ENCODE measurements around the gene UCN. TPM values are rescaled to one million over a fixed set of nuclear protein-coding genes. Genes with fewer than 3 reads are reported as not detected.

Gene UCN
- total and polyA plus RNA-seq, 2 donors (not counting 1 experiment from before 2014, with no cell fraction given) = 3.6 to 4.5 TPM

DNA sequence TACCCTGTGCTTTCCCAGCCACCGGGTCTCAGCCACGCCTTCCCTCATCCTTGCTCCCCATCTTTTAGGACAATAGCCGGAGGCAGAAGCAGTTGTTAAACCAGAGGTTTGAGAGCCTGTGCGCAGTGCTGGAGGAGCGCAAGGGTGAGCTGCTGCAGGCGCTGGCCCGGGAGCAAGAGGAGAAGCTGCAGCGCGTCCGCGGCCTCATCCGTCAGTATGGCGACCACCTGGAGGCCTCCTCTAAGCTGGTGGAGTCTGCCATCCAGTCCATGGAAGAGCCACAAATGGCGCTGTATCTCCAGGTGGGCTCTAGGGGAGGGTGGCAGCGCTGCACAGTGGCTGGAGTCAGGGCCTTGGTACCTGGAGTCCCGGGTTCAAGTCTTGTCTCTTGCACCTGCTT lies 2.7 kb downstream of the UCN start:
- ATAC-seq (ENCODE audit: low read depth) (no peak), DNase-seq (no peak)
- H3K4me1 Mint-ChIP-seq = peaks cover 11% of the 10 kb centered on the region
- peaks cover 0 to 7% (median 0%) of the 10 kb centered on the region in 3 donors for H3K9me3 ChIP-seq (ENCODE audit: control extremely low read depth in 1 of 3, control insufficient read depth in 2 of 3, insufficient read depth in 1 of 3, low read length in 2 of 3)
- no peak overlapping the region for H2AFZ ChIP-seq (ENCODE audit: insufficient read depth, low read depth, low read length, poor library complexity, severe bottlenecking)
- no peak overlapping the region for H3K27ac Mint-ChIP-seq
- H3K27me3 ChIP-seq (replicated peaks in 1 of 4; ENCODE audit: control extremely low read depth in 1 of 4, control insufficient read depth in 3 of 4, insufficient read depth in 4 of 4, low read length in 3 of 4) = peaks cover 0 to 29% (median 9%) of the 10 kb centered on the region in 4 experiments
- intact Hi-C loops (cut with micrococcal nuclease) = no loop called here
- POLR2A ChIA-PET = no interaction called here
- peak overlapping the region; percentile 8 for H3K4me3 Mint-ChIP-seq
- H3K4me2 ChIP-seq (replicated peaks; ENCODE audit: low read depth, low read length, poor library complexity, severe bottlenecking) = no peak overlapping the region
- no peak overlapping the region for H3K27ac ChIP-seq (ENCODE audit: low read length in 2 of 2)
- WGBS (ENCODE audit: insufficient coverage) = 97% methylated on average over 16 of the region's 16 CpGs
- peaks cover 14 to 22% of the 10 kb centered on the region in 2 donors for H3K4me1 ChIP-seq (ENCODE audit: control insufficient read depth in 2 of 2, insufficient read depth in 2 of 2, low read length in 2 of 2)
- no peaks in the 10 kb centered on the region for H3K79me2 ChIP-seq (ENCODE audit: control insufficient read depth, insufficient read depth, low read length)
- H4K20me1 ChIP-seq (ENCODE audit: control insufficient read depth, insufficient read depth, low read length, poor library complexity, severe bottlenecking) = no peaks in the 10 kb centered on the region
- peaks cover 21% of the 10 kb centered on the region for H3K27me3 Mint-ChIP-seq
- TF ChIP-seq, protein P1, sequence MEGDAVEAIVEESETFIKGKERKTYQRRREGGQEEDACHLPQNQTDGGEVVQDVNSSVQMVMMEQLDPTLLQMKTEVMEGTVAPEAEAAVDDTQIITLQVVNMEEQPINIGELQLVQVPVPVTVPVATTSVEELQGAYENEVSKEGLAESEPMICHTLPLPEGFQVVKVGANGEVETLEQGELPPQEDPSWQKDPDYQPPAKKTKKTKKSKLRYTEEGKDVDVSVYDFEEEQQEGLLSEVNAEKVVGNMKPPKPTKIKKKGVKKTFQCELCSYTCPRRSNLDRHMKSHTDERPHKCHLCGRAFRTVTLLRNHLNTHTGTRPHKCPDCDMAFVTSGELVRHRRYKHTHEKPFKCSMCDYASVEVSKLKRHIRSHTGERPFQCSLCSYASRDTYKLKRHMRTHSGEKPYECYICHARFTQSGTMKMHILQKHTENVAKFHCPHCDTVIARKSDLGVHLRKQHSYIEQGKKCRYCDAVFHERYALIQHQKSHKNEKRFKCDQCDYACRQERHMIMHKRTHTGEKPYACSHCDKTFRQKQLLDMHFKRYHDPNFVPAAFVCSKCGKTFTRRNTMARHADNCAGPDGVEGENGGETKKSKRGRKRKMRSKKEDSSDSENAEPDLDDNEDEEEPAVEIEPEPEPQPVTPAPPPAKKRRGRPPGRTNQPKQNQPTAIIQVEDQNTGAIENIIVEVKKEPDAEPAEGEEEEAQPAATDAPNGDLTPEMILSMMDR (IDR thresholded peaks at IDR 0.05) = no peak
- TF ChIP-seq EZH2 (IDR thresholded peaks at IDR 0.05; ENCODE audit: borderline replicate concordance, insufficient read depth, low read depth, low read length, poor library complexity, severe bottlenecking) = no peak
- H3K4me3 ChIP-seq (ENCODE audit: control extremely low read depth in 1 of 5, extremely low read depth in 1 of 5, insufficient read depth in 1 of 5, low read depth in 2 of 5, low read length in 4 of 5) = no peak overlapping the region
- CTCF ChIA-PET = interaction anchor here (1.0 to 3.8 kb wide), 2 partner anchors 207 to 459 kb away, joined by 3 to 26 read pairs; no protein-coding TSS in a partner anchor
- H3K9me3 Mint-ChIP-seq (ENCODE audit: insufficient read depth) = no peaks in the 10 kb centered on the region
- H3K9ac ChIP-seq (ENCODE audit: low read length) = no peak overlapping the region
- H3K36me3 ChIP-seq (replicated peaks in 1 of 2; ENCODE audit: control extremely low read depth in 1 of 2, control insufficient read depth in 1 of 2, extremely low read depth in 1 of 2, insufficient read depth in 2 of 2, low read length in 1 of 2) = peaks cover 0 to 6% of the 10 kb centered on the region in 2 experiments

DNA sequence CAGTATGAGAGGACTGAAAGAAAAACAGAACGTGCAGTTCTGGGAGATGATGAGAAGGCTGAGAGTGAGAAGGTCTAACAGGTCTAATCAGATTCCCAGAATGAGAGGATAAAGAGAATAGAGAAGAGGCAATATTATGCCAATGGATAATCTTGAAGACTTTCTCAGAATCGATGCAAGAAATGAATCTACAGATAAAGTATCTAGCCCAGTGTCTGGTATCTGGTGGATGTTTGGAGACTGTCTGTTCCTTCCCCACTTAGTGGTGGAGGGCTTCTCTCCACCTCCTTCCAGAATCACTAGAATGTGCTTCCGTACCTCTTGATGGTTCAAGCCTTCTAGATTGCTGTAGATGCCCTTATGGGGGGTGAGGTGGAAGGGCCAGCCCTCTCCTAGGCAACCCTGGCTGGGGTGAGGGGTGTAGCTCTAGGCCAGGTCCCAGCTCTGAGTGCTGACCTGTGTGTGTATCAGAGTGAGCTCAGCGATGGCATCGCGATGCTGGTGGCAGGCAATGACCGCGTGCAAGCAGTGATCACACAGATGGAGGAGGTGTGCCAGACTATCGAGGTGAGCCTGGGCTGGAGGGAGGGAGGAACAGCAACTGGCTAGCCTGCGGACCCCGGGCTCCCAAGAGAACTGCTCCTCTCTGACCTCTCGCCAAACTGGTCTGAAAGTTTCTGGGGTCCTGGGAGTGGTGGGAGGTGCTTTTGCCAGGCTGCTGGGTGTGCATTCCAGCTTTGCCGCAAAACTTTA lies 3.6 kb downstream of the UCN start:
- no peak overlapping the region for H3K27ac Mint-ChIP-seq

More for the DNA sequence above, 3.6 kb downstream of the UCN start:
- intact Hi-C loops (cut with micrococcal nuclease) = loop anchor here (5.0 kb wide), 1 partner anchor 42 kb away; the partner anchor contains the start of gene SLC30A3
- Histone ChIP-seq H4K20me1 (ENCODE audit: control insufficient read depth, insufficient read depth, low read length, poor library complexity, severe bottlenecking) (no peaks in the 10 kb centered on the region), H3K79me2 (ENCODE audit: control insufficient read depth, insufficient read depth, low read length) (no peaks in the 10 kb centered on the region), H3K27me3 (replicated peaks in 1 of 4; ENCODE audit: control extremely low read depth in 1 of 4, control insufficient read depth in 3 of 4, insufficient read depth in 4 of 4, low read length in 3 of 4) (peaks cover 0 to 31% (median 10%) of the 10 kb centered on the region in 4 experiments), H3K9me3 (ENCODE audit: control extremely low read depth in 1 of 3, control insufficient read depth in 2 of 3, insufficient read depth in 1 of 3, low read length in 2 of 3) (peaks cover 0 to 7% (median 0%) of the 10 kb centered on the region in 3 donors), H3K36me3 (replicated peaks in 1 of 2; ENCODE audit: control extremely low read depth in 1 of 2, control insufficient read depth in 1 of 2, extremely low read depth in 1 of 2, insufficient read depth in 2 of 2, low read length in 1 of 2) (peaks cover 0 to 3% of the 10 kb centered on the region in 2 experiments), H3K27ac (ENCODE audit: low read length in 2 of 2) (no peak overlapping the region), H3K4me2 (replicated peaks; ENCODE audit: low read depth, low read length, poor library complexity, severe bottlenecking) (no peak overlapping the region), H3K4me1 (ENCODE audit: control insufficient read depth in 2 of 2, insufficient read depth in 2 of 2, low read length in 2 of 2) (peaks cover 14 to 22% of the 10 kb centered on the region in 2 donors), H2AFZ (ENCODE audit: insufficient read depth, low read depth, low read length, poor library complexity, severe bottlenecking) (no peak overlapping the region), H3K4me3 (ENCODE audit: control extremely low read depth in 1 of 5, extremely low read depth in 1 of 5, insufficient read depth in 1 of 5, low read depth in 2 of 5, low read length in 4 of 5) (no peak overlapping the region), H3K9ac (ENCODE audit: low read length) (no peak overlapping the region)
- Mint-ChIP-seq H3K4me1 (peaks cover 11% of the 10 kb centered on the region), H3K9me3 (ENCODE audit: insufficient read depth) (no peaks in the 10 kb centered on the region), H3K4me3 (no peak overlapping the region), H3K27me3 (peaks cover 21% of the 10 kb centered on the region)
- POLR2A ChIA-PET = no interaction called here
- 87% methylated on average over 7 of the region's 13 CpGs for WGBS (ENCODE audit: insufficient coverage)
- no peak for DNase-seq
- TF ChIP-seq EZH2 (IDR thresholded peaks at IDR 0.05; ENCODE audit: borderline replicate concordance, insufficient read depth, low read depth, low read length, poor library complexity, severe bottlenecking) = no peak
- TF ChIP-seq, protein P1 (IDR thresholded peaks at IDR 0.05) = no peak
- CTCF ChIA-PET = interaction anchor here (0.6 to 3.8 kb wide), 7 partner anchors 10 to 459 kb away, joined by 3 to 26 read pairs (median 7); partner anchors contain the start of genes KHK and MPV17
- no peak for ATAC-seq (ENCODE audit: low read depth)
